Measurements from ENCODE around the gene CNTNAP2.

The CNTNAP2 gene

DNA sequence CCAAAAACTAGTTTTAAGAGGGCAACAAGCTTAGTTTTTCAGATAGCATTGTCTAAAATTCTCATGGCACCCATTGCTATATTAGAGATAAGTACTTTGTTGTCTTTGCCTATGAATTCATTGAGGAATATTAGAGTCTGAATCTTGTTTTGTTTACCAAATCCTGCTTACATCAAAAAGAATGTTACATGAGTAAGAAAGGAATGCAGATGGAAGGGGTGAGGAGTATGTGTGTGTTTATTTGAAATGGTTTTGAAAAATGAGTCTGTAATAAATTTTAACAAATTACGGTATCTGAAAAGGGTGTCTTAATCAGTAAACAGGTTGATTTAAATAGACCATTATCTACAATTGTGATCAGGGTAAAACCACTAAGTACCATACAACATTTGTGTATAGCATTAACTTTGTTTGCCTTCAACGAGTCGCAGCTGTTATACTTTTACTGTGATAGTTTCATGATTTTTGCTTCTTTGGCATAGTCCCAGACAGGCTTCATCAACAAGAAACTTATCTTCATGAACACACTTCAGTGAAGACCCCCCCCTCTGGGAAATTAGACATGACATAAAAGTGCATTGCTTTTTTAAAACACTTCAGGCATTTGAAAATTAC is 1290.0 kb downstream of the CNTNAP2 start:
- no peak for DNase-seq (ENCODE audit: low read depth)

- DNase-seq (ENCODE audit: low read depth) = no peak
These were observed 1294.5 kb downstream of the CNTNAP2 start for GRCh38 chr7:147411096-147411495.

GRCh38 chr7:147412109-147412508 is 1295.5 kb downstream of the CNTNAP2 start:
- DNase-seq (ENCODE audit: low read depth) = no peak

DNA sequence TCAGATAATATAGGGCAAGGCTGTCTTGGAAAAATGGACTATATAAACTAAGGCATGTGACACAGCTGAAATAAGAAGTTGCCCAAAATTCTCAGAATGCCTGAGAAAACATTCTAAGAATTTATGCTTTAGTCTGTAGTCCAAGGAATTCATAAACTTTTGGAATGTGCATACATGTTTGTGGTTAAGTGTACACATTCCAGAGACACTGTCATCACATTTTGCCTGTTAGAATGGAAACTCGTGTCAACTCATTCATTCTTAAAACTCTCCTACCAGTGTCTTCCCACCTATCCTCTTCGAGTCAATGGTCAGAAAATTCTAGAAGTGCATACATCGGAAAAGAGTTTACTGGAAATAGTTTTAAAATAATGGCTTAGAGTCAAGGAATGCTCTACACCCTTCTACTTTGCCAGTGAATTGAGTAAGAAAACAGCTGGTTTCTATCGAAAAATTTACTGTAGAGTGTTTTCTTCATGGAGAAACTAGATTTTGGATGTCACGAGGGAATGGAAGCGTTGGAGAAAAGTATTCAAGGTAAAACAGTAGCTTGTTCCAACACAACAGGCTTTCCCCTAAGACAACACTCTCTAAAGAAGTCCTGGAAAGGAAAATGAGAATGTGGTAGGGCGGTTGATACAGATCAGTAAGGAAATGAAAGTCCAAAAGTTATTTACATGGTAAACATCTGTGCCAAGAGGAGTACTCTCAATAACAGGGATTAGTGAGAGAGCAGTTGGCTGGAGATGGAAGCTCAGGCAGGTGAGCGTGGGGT is 1296.4 kb downstream of the CNTNAP2 start:
- DNase-seq (ENCODE audit: low read depth) = no peak

DNA sequence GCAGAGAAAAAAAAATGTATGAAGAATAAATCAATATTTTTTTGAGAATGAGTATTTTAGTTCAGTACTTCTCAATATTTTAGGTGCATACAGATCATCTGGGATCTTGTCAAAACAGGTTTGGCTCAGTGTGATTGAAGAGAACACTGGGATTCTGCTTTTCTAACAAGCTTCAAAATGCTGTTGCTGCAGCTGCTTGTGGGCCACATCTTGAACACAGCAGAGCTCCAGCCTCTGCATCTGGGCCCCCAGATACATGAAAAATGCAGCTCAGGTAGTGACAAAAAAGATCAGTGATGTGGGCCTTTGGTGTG is 1296.9 kb downstream of the CNTNAP2 start:
- no peak for DNase-seq (ENCODE audit: low read depth)

- DNase-seq (ENCODE audit: low read depth) = no peak
These were observed 1299.4 kb downstream of the CNTNAP2 start for GRCh38 chr7:147415991-147416390.

- no peak for DNase-seq (ENCODE audit: low read depth)
These were observed 1302.4 kb downstream of the CNTNAP2 start for GRCh38 chr7:147418966-147419365.

GRCh38 chr7:147423875-147424274 is 1307.3 kb downstream of the CNTNAP2 start:
- DNase-seq (ENCODE audit: low read depth) = no peak

- DNase-seq (ENCODE audit: low read depth) = no peak
These were observed 1311.5 kb downstream of the CNTNAP2 start for GRCh38 chr7:147428075-147428474.

DNA sequence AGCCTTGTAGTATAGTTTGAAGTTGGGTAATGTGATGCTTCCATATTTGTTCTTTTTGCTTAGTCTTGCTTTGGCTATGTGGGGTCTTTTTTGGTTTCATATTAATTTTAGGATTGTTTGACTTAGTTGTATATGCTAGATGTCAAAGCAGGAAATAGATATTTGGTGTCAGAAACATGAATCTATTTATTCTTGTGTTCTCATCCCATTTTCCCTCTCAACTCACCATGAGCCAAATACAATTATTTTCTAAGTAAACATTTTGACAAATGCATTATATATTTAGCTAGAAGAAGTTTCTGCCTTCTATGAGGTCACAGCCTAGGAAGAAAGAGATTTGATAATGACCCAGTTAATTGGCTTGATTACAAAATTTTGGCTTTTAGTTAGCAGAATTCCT is 1313.4 kb downstream of the CNTNAP2 start:
- no peak for DNase-seq (ENCODE audit: low read depth)

- no peak for DNase-seq (ENCODE audit: low read depth)
These were observed 1315.5 kb downstream of the CNTNAP2 start for GRCh38 chr7:147432079-147432478.

GRCh38 chr7:147432576-147432975 is 1316.0 kb downstream of the CNTNAP2 start:
- DNase-seq (ENCODE audit: low read depth) = no peak

- DNase-seq (ENCODE audit: low read depth) = no peak
These were observed 1320.1 kb downstream of the CNTNAP2 start for GRCh38 chr7:147436718-147437117.

GRCh38 chr7:147438216-147438615 is 1321.6 kb downstream of the CNTNAP2 start:
- DNase-seq (ENCODE audit: low read depth) = no peak

DNA sequence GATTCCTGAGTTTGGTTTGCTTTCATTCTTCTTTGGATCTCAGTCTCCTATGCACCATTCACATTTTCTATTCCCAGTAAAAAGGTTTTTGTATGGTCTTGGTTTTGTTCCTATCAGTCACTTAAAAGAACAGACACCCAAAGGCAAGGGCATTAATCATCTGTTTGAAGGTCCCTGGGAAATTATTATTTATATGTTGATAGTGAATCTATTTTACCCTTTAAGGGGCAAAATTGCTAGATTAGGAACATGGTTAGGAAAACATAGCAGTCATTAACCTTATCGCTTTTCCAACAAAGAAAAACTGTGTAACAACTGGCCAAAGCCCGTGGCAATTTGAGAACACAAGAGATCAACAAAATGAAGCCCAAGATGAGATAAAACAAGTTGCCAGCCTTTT is 1327.3 kb downstream of the CNTNAP2 start:
- no peak for DNase-seq (ENCODE audit: low read depth)

DNA sequence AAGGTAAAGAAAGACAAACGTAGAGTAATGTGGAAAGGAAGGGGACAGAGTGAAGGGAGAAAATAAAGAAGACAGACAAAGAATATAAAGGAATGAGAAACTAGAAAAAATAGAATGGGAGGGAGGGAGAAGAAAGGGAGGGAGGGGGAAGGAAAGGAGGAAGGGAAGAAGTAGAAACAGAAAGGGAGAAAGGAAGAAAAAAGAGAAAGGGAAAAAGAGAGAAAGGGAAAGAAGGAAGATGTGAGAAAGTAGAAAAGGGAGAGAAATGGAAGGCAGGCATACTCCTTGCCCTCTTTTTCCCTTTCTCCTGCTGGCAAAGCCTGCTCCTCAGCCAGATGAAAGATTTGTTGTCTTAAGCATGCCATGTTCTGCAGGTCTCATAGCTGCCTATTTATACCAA is 1336.2 kb downstream of the CNTNAP2 start:
- DNase-seq (ENCODE audit: low read depth) = no peak

GRCh38 chr7:147465223-147465622 is 1348.6 kb downstream of the CNTNAP2 start:
- no peak for DNase-seq (ENCODE audit: low read depth)

DNA sequence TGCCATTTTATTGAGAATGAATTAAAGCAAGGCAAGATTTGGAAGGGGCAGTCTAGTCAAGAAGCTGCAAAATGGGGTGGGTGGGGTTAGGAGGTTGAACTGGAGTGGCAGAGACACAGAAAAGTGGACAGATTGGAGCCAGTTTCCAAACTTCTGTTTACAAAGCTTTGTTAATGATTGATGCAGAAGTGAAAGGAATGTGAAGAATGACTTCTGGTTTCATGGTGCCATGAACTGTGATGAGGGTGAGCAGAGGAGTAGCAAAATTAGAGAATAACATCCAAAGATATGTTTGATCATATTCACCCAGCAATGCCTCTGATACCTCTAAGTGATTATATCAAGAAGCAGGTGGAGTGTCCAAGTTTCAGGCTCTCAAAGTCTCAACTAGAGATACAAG is 1356.0 kb downstream of the CNTNAP2 start:
- DNase-seq (ENCODE audit: low read depth) = no peak

GRCh38 chr7:147474862-147475261 is 1358.3 kb downstream of the CNTNAP2 start:
- no peak for DNase-seq (ENCODE audit: low read depth)

- DNase-seq (ENCODE audit: low read depth) = no peak
These were observed 1360.9 kb downstream of the CNTNAP2 start for GRCh38 chr7:147477526-147477925.

- no peak for DNase-seq (ENCODE audit: low read depth)
These were observed 1362.2 kb downstream of the CNTNAP2 start for GRCh38 chr7:147478796-147479195.

- no peak for DNase-seq (ENCODE audit: low read depth)
These were observed 1367.2 kb downstream of the CNTNAP2 start for GRCh38 chr7:147483634-147484292.

- no peak for DNase-seq (ENCODE audit: low read depth)
These were observed 1369.1 kb downstream of the CNTNAP2 start for GRCh38 chr7:147485660-147486210.

Measured in activated T-helper 9 cell treated with anti-CD3 and anti-CD28 coated beads, Interleukin-2, amount 50 U/mL, for 16 hours (primary cell).